ENCODE measurements around the gene ZMYND10.

Gene ZMYND10

DNA sequence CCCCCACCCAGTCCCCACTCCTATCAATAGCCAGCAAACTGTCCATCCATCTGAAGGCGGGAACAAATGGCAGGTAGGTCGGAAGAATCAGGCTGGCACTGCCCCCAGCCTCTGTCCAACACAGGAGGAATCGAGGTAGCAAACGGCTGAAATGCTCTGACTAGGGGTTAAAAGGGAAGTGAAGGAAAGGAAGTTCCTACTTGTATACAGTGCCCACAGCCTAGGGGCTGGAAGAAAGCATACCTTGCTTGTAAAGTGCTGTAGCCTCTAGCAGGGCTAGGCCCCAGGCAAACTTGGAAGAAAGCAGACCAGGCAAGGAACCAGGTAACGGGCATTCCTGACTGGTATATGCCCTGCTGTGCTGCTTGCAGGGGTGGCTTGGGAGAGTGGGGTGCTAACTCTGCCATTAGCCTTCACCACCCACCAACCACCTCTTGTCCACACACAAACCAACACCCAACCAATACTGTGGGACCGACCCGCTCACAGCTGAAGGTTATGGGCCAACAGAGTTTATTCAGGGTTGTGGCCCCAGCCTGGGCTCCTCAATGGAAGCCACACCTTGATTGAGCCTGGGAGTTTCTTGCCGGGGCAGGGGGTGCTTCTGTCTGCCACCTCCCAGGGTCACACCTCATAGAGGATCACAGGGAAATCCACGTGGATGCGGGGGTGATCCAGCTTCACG, 19.9 kb downstream of the ZMYND10 start:
- Histone ChIP-seq H3K9ac (ENCODE audit: low read length) (no peak overlapping the region), H3K27me3 (ENCODE audit: insufficient read depth, low read length, poor library complexity) (no peaks in the 10 kb centered on the region), H4K8ac (ENCODE audit: low read depth, low read length) (no peak overlapping the region), H2AK5ac (ENCODE audit: low read length) (no peak overlapping the region), H3K79me2 (ENCODE audit: control insufficient read depth, insufficient read depth, low read length) (peaks cover 14% of the 10 kb centered on the region), H2BK120ac (ENCODE audit: low read depth, low read length) (no peak overlapping the region), H4K5ac (ENCODE audit: low read length) (no peak overlapping the region), H3K27ac (ENCODE audit: low read depth, low read length) (no peak overlapping the region), H2BK15ac (replicated peaks; ENCODE audit: low read depth) (no peak overlapping the region), H2BK5ac (ENCODE audit: low read length) (no peak overlapping the region), H3K18ac (ENCODE audit: low read length) (no peak overlapping the region), H3K79me1 (ENCODE audit: low read length) (peaks cover 8% of the 10 kb centered on the region), H3K4me3 (ENCODE audit: low read length) (no peak overlapping the region), H3K23ac (ENCODE audit: low read length) (no peak overlapping the region), H3K56ac (ENCODE audit: low read length) (no peak overlapping the region), H3K4me2 (ENCODE audit: low read length) (no peak overlapping the region), H3K36me3 (ENCODE audit: control insufficient read depth, insufficient read depth, low read length) (peaks cover 8% of the 10 kb centered on the region), H3K4ac (ENCODE audit: low read depth, low read length) (no peak overlapping the region), H3K4me1 (ENCODE audit: control insufficient read depth, low read depth, low read length) (peaks cover 7% of the 10 kb centered on the region)
- WGBS (ENCODE audit: extremely low coverage, insufficient coverage, low lambda C conversion rate): no CpG with 5 or more reads among the region's 11 CpGs
- DNase-seq: no peak

- H2BK5ac ChIP-seq (ENCODE audit: low read length): no peak overlapping the region
- DNase-seq: no peak
- no peak overlapping the region for H3K18ac ChIP-seq (ENCODE audit: low read length)
- H3K9ac ChIP-seq (ENCODE audit: low read length): no peak overlapping the region
- H2AK5ac ChIP-seq (ENCODE audit: low read length): no peak overlapping the region
- no peak overlapping the region for H2BK120ac ChIP-seq (ENCODE audit: low read depth, low read length)
- H3K79me1 ChIP-seq (ENCODE audit: low read length): peaks cover 12% of the 10 kb centered on the region
- H3K23ac ChIP-seq (ENCODE audit: low read length): no peak overlapping the region
- H3K79me2 ChIP-seq (ENCODE audit: control insufficient read depth, insufficient read depth, low read length): peaks cover 19% of the 10 kb centered on the region
- no peak overlapping the region for H3K4ac ChIP-seq (ENCODE audit: low read depth, low read length)
- peaks cover 11% of the 10 kb centered on the region for H3K4me1 ChIP-seq (ENCODE audit: control insufficient read depth, low read depth, low read length)
- H4K8ac ChIP-seq (ENCODE audit: low read depth, low read length): no peak overlapping the region
- no peaks in the 10 kb centered on the region for H3K27me3 ChIP-seq (ENCODE audit: insufficient read depth, low read length, poor library complexity)
- H3K27ac ChIP-seq (ENCODE audit: low read depth, low read length): no peak overlapping the region
- no CpG with 5 or more reads among the region's 2 CpGs for WGBS (ENCODE audit: extremely low coverage, insufficient coverage, low lambda C conversion rate)
- no peak overlapping the region for H3K56ac ChIP-seq (ENCODE audit: low read length)
- H3K4me3 ChIP-seq (ENCODE audit: low read length): no peak overlapping the region
- no peak overlapping the region for H4K5ac ChIP-seq (ENCODE audit: low read length)
- H3K36me3 ChIP-seq (ENCODE audit: control insufficient read depth, insufficient read depth, low read length): peaks cover 6% of the 10 kb centered on the region
- H2BK15ac ChIP-seq (replicated peaks; ENCODE audit: low read depth): no peak overlapping the region
- H3K4me2 ChIP-seq (ENCODE audit: low read length): no peak overlapping the region
Observed at GRCh38 chr3:50325113-50325480, 20.4 kb downstream of the ZMYND10 start.

DNA sequence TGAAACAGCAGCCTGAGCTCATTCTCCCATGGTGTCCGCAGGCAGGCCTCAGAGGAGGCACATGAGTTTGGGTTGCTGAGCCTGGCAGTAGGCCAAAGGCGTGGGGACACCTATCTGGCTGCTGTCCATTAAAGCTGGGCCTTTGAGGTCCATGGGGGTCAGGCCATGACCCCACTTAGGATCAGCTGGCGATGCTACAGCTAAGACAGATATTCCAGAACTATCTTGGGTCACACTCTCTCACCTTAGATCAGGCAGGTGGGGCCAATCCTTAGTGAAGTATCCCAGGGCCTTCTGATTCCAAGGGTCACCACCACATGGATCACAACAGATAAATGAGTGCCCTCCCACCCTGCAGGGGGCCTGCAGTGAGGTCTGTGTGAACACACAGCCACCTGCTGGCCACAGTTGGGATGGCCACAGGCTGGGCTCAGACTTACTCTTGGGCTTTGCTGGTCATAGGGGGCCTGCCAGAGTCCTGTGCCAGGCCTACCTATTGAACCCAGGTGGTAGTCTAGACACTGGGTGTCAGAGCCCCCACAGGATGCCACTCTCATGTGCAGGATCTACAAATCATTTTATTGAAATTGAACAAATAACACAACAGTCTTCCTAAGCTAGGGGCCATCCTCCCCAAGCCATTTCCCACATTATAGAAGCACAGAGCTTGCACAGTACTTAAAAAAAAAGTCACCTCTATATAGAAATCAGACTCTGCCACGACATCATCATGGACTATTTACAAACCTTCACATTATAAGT, 21.0 kb downstream of the ZMYND10 start:
- Histone ChIP-seq H3K23ac (ENCODE audit: low read length) (no peak overlapping the region), H3K4ac (ENCODE audit: low read depth, low read length) (no peak overlapping the region), H3K79me2 (ENCODE audit: control insufficient read depth, insufficient read depth, low read length) (peaks cover 24% of the 10 kb centered on the region), H3K79me1 (ENCODE audit: low read length) (peaks cover 18% of the 10 kb centered on the region), H4K8ac (ENCODE audit: low read depth, low read length) (no peak overlapping the region), H3K4me2 (ENCODE audit: low read length) (no peak overlapping the region), H3K9ac (ENCODE audit: low read length) (peak overlapping the region; percentile 2), H3K4me3 (ENCODE audit: low read length) (no peak overlapping the region), H2BK5ac (ENCODE audit: low read length) (no peak overlapping the region), H3K18ac (ENCODE audit: low read length) (no peak overlapping the region), H3K27me3 (ENCODE audit: insufficient read depth, low read length, poor library complexity) (no peaks in the 10 kb centered on the region), H4K5ac (ENCODE audit: low read length) (no peak overlapping the region), H3K27ac (ENCODE audit: low read depth, low read length) (no peak overlapping the region), H2AK5ac (ENCODE audit: low read length) (peak overlapping the region; percentile 20), H2BK120ac (ENCODE audit: low read depth, low read length) (no peak overlapping the region), H3K36me3 (ENCODE audit: control insufficient read depth, insufficient read depth, low read length) (peaks cover 8% of the 10 kb centered on the region), H2BK15ac (replicated peaks; ENCODE audit: low read depth) (no peak overlapping the region), H3K4me1 (ENCODE audit: control insufficient read depth, low read depth, low read length) (peaks cover 14% of the 10 kb centered on the region), H3K56ac (ENCODE audit: low read length) (peak overlapping the region; percentile 35)
- peak; percentile 93 for DNase-seq
- WGBS (ENCODE audit: extremely low coverage, insufficient coverage, low lambda C conversion rate): no CpG with 5 or more reads among the region's 4 CpGs

DNA sequence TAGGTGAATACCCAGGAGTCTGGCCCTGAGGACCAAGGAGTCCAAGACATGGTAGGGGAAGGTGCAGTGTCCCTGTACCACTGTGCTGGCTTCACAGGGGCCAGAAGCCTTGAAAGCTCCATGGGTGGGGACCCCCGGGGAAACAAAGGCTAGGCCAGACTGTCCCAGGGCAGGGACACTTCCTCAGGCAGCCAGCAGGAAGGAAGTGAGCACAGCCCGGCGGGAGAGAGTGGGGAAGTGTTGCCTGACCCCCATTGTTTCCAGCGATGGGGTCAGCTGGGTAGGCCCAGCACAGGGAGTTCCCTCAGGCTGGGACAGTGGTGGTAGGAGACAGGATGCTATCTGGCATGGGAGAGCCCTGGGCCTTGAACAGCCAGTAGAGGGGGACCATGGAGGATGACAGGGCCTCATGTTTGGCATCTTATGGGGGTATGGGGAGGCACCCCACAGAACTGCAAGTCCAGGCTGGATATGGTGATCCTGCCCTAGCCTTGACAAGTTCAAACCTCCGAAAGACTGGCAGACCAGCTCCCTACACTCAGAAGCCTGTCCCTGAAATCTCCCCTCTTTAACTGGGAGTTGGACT, 21.8 kb downstream of the ZMYND10 start:
- H4K5ac ChIP-seq (ENCODE audit: low read length): no peak overlapping the region
- peak overlapping the region; percentile 3 for H3K9ac ChIP-seq (ENCODE audit: low read length)
- H3K27me3 ChIP-seq (ENCODE audit: insufficient read depth, low read length, poor library complexity): no peaks in the 10 kb centered on the region
- peaks cover 23% of the 10 kb centered on the region for H3K79me1 ChIP-seq (ENCODE audit: low read length)
- no peak overlapping the region for H3K4ac ChIP-seq (ENCODE audit: low read depth, low read length)
- H3K79me2 ChIP-seq (ENCODE audit: control insufficient read depth, insufficient read depth, low read length): peaks cover 32% of the 10 kb centered on the region
- H2BK15ac ChIP-seq (replicated peaks; ENCODE audit: low read depth): no peak overlapping the region
- no peak overlapping the region for H2BK120ac ChIP-seq (ENCODE audit: low read depth, low read length)
- H4K8ac ChIP-seq (ENCODE audit: low read depth, low read length): no peak overlapping the region
- no peak overlapping the region for H3K23ac ChIP-seq (ENCODE audit: low read length)
- no peak overlapping the region for H2BK5ac ChIP-seq (ENCODE audit: low read length)
- H3K4me3 ChIP-seq (ENCODE audit: low read length): no peak overlapping the region
- no peak overlapping the region for H3K18ac ChIP-seq (ENCODE audit: low read length)
- H3K4me1 ChIP-seq (ENCODE audit: control insufficient read depth, low read depth, low read length): peaks cover 14% of the 10 kb centered on the region
- H3K56ac ChIP-seq (ENCODE audit: low read length): peak overlapping the region; percentile 96
- peaks cover 9% of the 10 kb centered on the region for H3K36me3 ChIP-seq (ENCODE audit: control insufficient read depth, insufficient read depth, low read length)
- no CpG with 5 or more reads among the region's 5 CpGs for WGBS (ENCODE audit: extremely low coverage, insufficient coverage, low lambda C conversion rate)
- no peak overlapping the region for H2AK5ac ChIP-seq (ENCODE audit: low read length)
- H3K4me2 ChIP-seq (ENCODE audit: low read length): no peak overlapping the region
- no peak for DNase-seq
- no peak overlapping the region for H3K27ac ChIP-seq (ENCODE audit: low read depth, low read length)

GRCh38 chr3:50323092-50323600, 22.4 kb downstream of the ZMYND10 start:
- no peak overlapping the region for H2AK5ac ChIP-seq (ENCODE audit: low read length)
- peaks cover 26% of the 10 kb centered on the region for H3K79me1 ChIP-seq (ENCODE audit: low read length)
- H3K18ac ChIP-seq (ENCODE audit: low read length): no peak overlapping the region
- no peak overlapping the region for H4K5ac ChIP-seq (ENCODE audit: low read length)
- no peak overlapping the region for H2BK120ac ChIP-seq (ENCODE audit: low read depth, low read length)
- H3K56ac ChIP-seq (ENCODE audit: low read length): peak overlapping the region; percentile 96
- H2BK15ac ChIP-seq (replicated peaks; ENCODE audit: low read depth): no peak overlapping the region
- no CpG with 5 or more reads among the region's 4 CpGs for WGBS (ENCODE audit: extremely low coverage, insufficient coverage, low lambda C conversion rate)
- H3K4me2 ChIP-seq (ENCODE audit: low read length): no peak overlapping the region
- H2BK5ac ChIP-seq (ENCODE audit: low read length): peak overlapping the region; percentile 35
- peaks cover 14% of the 10 kb centered on the region for H3K4me1 ChIP-seq (ENCODE audit: control insufficient read depth, low read depth, low read length)
- no peak overlapping the region for H3K27ac ChIP-seq (ENCODE audit: low read depth, low read length)
- H3K27me3 ChIP-seq (ENCODE audit: insufficient read depth, low read length, poor library complexity): no peaks in the 10 kb centered on the region
- H3K9ac ChIP-seq (ENCODE audit: low read length): peak overlapping the region; percentile 97
- no peak for DNase-seq
- peaks cover 11% of the 10 kb centered on the region for H3K36me3 ChIP-seq (ENCODE audit: control insufficient read depth, insufficient read depth, low read length)
- H3K23ac ChIP-seq (ENCODE audit: low read length): no peak overlapping the region
- H3K4ac ChIP-seq (ENCODE audit: low read depth, low read length): no peak overlapping the region
- no peak overlapping the region for H3K4me3 ChIP-seq (ENCODE audit: low read length)
- H3K79me2 ChIP-seq (ENCODE audit: control insufficient read depth, insufficient read depth, low read length): peaks cover 36% of the 10 kb centered on the region
- H4K8ac ChIP-seq (ENCODE audit: low read depth, low read length): no peak overlapping the region
